Panc1 (cell line): ENCODE measurements around the gene MTA2. TPM values are rescaled to one million over a fixed set of nuclear protein-coding genes. Genes with fewer than 3 reads are reported as not detected.

Source experiments
- microRNA-seq: library from miRNA; unstranded; fragments of <30 nt; microRNA quantifications from one replicate; pipeline ENCODE4 v1.1.0, GENCODE V29; 2020; ENCODE audit not compliant: unreplicated experiment
- total RNA-seq: library from RNA; stranded (reverse); gene quantifications from one replicate; pipeline ENCODE4 v1.2.1, GENCODE V29; 2021; ENCODE audit not compliant: unreplicated experiment

Gene MTA2
- total RNA-seq, 1 experiment from 2014 or later: 163 TPM

Small RNA genes lying within 50 kb of the gene (microRNA-seq; reads per million reads assigned to microRNA genes)
- gene MIR6747: 1.3 reads per million

Other genes with a start within 250 kb of the MTA2 start
- 1.1 TPM for gene SCGB1A1, start 182.8 kb downstream of the MTA2 start, total RNA-seq
- 844 TPM for gene AHNAK, start 55.1 kb downstream of the MTA2 start, total RNA-seq
- gene EEF1G, start 28.0 kb downstream of the MTA2 start, total RNA-seq: 1,119 TPM
- gene TUT1, start 10.3 kb downstream of the MTA2 start, total RNA-seq: 19.9 TPM
- 88.8 TPM for gene EML3, start 10.9 kb upstream of the MTA2 start, total RNA-seq
- 2.7 TPM for gene ROM1, start 11.4 kb upstream of the MTA2 start, total RNA-seq
- 68.2 TPM for gene B3GAT3, start 20.1 kb upstream of the MTA2 start, total RNA-seq
- gene GANAB, start 44.7 kb upstream of the MTA2 start, total RNA-seq: 415 TPM
- gene INTS5, start 51.4 kb upstream of the MTA2 start, total RNA-seq: 22.0 TPM
- gene C11orf98, start 63.3 kb upstream of the MTA2 start, total RNA-seq: 96.7 TPM
- gene CSKMT, start 63.4 kb upstream of the MTA2 start, total RNA-seq: 36.9 TPM
- gene UQCC3, start 69.8 kb upstream of the MTA2 start, total RNA-seq: 7.4 TPM
- gene LBHD1, start 70.4 kb upstream of the MTA2 start, total RNA-seq: 15.5 TPM
- 105 TPM for gene UBXN1, start 77.2 kb upstream of the MTA2 start, total RNA-seq
- gene LRRN4CL, start 87.7 kb upstream of the MTA2 start, total RNA-seq: 0.13 TPM
- gene BSCL2, start 105.6 kb upstream of the MTA2 start, total RNA-seq: 82.1 TPM
- not detected for gene GNG3, start 105.8 kb upstream of the MTA2 start, total RNA-seq
- gene HNRNPUL2, start 125.6 kb upstream of the MTA2 start, total RNA-seq: 47.3 TPM
- 39.4 TPM for gene TTC9C, start 126.6 kb upstream of the MTA2 start, total RNA-seq
- gene ZBTB3, start 152.3 kb upstream of the MTA2 start, total RNA-seq: 12.9 TPM
- 114 TPM for gene POLR2G, start 159.7 kb upstream of the MTA2 start, total RNA-seq
- gene TAF6L, start 169.5 kb upstream of the MTA2 start, total RNA-seq: 32.6 TPM
- 50.9 TPM for gene TMEM179B, start 185.5 kb upstream of the MTA2 start, total RNA-seq
- gene TMEM223, start 190.1 kb upstream of the MTA2 start, total RNA-seq: 20.1 TPM
- gene NXF1, start 203.6 kb upstream of the MTA2 start, total RNA-seq: 56.7 TPM
- gene STX5, start 230.2 kb upstream of the MTA2 start, total RNA-seq: 31.4 TPM
- gene TEX54, start 231.0 kb upstream of the MTA2 start, total RNA-seq: not detected
- gene WDR74, start 237.7 kb upstream of the MTA2 start, total RNA-seq: 62.9 TPM